Thyroid gland (tissue), 4 donors: ENCODE data around the gene SENP5.

Source experiments
- POLR2A ChIP-seq, 2 donors: fragments of 450-650 bp; IDR thresholded peaks; one replicate each; pipeline ENCODE4 v1.6.1; 2017; ENCODE audit warnings: antibody characterized with exemption in 2 of 2, mild to moderate bottlenecking in 2 of 2, moderate library complexity in 1 of 2
- TF ChIP-seq, protein P1 (sequence below), 6 experiments: fragments of 200-600 bp in 3 of 6; fragments of 450-650 bp in 3 of 6; sonication (generic) in 3 of 6; IDR thresholded peaks; one replicate each; pipeline ENCODE4 v1.5.1; 2016 to 2019; ENCODE audit warnings: antibody characterized with exemption in 6 of 6, mild to moderate bottlenecking in 2 of 6, inconsistent platforms in 1 of 6, moderate library complexity in 1 of 6

DNA sequence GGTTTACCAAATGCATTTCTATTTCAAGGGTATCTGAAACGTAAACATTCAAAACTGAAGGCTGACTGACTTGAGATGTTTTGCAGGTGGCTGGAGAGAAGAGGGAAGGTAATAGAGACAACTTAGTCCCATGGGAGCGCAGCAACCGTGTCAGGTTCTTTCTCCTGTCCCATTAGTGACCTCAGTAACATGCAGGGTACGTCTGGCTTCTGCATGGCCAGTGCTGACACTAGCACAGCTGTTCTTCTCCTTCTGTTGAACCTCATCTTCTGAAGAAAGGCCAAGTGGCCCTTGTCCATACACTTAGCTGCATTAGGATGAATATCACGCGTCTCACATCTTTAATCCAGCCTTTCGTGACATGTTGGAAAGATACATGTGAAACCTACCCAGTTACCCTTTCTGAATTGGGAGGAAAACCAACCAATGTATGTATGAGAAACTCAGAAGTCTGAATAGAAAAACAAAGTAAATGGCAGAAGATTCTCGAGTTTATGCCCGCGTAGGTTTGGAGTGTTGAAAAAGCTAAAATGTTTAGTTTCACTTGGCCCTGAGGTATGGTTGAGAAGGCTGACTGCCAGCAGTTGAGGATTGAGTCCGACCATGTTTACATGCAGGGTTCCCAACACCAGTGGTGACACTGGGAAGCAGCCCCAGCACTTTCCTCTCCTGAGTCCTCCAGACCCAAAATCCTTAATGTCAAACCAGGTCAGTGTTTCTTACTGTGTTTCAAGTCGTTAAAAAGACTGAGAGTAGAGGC is 64.3 kb downstream of the SENP5 start:
- TF ChIP-seq, protein P1, sequence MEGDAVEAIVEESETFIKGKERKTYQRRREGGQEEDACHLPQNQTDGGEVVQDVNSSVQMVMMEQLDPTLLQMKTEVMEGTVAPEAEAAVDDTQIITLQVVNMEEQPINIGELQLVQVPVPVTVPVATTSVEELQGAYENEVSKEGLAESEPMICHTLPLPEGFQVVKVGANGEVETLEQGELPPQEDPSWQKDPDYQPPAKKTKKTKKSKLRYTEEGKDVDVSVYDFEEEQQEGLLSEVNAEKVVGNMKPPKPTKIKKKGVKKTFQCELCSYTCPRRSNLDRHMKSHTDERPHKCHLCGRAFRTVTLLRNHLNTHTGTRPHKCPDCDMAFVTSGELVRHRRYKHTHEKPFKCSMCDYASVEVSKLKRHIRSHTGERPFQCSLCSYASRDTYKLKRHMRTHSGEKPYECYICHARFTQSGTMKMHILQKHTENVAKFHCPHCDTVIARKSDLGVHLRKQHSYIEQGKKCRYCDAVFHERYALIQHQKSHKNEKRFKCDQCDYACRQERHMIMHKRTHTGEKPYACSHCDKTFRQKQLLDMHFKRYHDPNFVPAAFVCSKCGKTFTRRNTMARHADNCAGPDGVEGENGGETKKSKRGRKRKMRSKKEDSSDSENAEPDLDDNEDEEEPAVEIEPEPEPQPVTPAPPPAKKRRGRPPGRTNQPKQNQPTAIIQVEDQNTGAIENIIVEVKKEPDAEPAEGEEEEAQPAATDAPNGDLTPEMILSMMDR (IDR thresholded peaks at IDR 0.05), result no peak
- TF ChIP-seq POLR2A (IDR thresholded peaks at IDR 0.05), result no peak
